Measurements from ENCODE around the gene GFRA4. TPM values are rescaled to one million over a fixed set of nuclear protein-coding genes. Genes with fewer than 3 reads are reported as not detected.

Gene GFRA4
- total and polyA plus RNA-seq, 2 donors (not counting 1 experiment from before 2014, with no cell fraction given), result not detected

DNA sequence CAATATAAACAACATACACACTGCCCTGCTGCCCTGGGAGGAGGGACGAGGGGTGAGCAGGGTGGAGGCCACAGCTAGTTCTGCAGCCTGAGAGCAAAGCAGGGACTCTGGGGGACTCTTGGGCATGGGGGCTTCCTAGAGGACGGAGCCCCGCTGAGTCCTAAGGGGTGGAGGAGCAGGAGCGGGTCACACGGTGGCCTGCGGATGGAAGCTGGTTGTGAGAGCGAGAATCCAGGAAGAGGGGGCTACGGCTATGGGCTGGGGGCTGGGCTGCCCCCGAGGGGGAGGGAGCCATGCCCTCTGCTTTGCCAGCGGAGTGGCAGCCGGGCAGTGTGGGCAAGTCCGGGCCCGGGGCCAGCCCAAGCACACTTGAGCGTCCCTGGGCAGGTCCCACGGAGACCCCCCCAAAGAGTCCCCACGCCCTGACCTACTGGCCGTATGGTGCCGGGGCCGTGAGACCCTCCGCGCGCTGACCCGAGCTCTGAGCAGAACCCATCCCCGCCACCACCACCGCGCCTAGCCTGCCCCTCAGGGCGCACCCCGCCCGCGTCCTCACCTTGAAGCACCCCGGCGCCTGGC is 18.2 kb upstream of the GFRA4 start:
- CTCF ChIA-PET, result no interaction called here
- intact Hi-C loops (cut with micrococcal nuclease), result no loop called here
- 25% methylated on average over 32 of the region's 32 CpGs for WGBS (ENCODE audit: insufficient coverage)
- Mint-ChIP-seq H3K27ac (no peak overlapping the region), H3K4me1 (peaks cover 4% of the 10 kb centered on the region), H3K4me3 (no peak overlapping the region), H3K9me3 (ENCODE audit: insufficient read depth) (no peaks in the 10 kb centered on the region), H3K27me3 (peaks cover 50% of the 10 kb centered on the region)
- Histone ChIP-seq H3K9me3 (ENCODE audit: control extremely low read depth in 1 of 3, control insufficient read depth in 2 of 3, insufficient read depth in 1 of 3, low read length in 2 of 3) (no peaks in the 10 kb centered on the region), H3K9ac (ENCODE audit: low read length) (no peak overlapping the region), H3K4me2 (replicated peaks; ENCODE audit: low read depth, low read length, poor library complexity, severe bottlenecking) (no peak overlapping the region), H3K27ac (ENCODE audit: low read length in 2 of 2) (no peak overlapping the region), H3K79me2 (ENCODE audit: control insufficient read depth, insufficient read depth, low read length) (no peaks in the 10 kb centered on the region), H3K27me3 (replicated peaks in 1 of 4; ENCODE audit: control extremely low read depth in 1 of 4, control insufficient read depth in 3 of 4, insufficient read depth in 4 of 4, low read length in 3 of 4) (peaks cover 0 to 37% (median 3%) of the 10 kb centered on the region in 4 experiments), H3K4me1 (ENCODE audit: control insufficient read depth in 2 of 2, insufficient read depth in 2 of 2, low read length in 2 of 2) (peaks cover 0 to 6% of the 10 kb centered on the region in 2 donors), H2AFZ (ENCODE audit: insufficient read depth, low read depth, low read length, poor library complexity, severe bottlenecking) (no peak overlapping the region), H3K4me3 (ENCODE audit: control extremely low read depth in 1 of 5, extremely low read depth in 1 of 5, insufficient read depth in 1 of 5, low read depth in 2 of 5, low read length in 4 of 5) (no peak overlapping the region), H4K20me1 (ENCODE audit: control insufficient read depth, insufficient read depth, low read length, poor library complexity, severe bottlenecking) (no peaks in the 10 kb centered on the region), H3K36me3 (replicated peaks in 1 of 2; ENCODE audit: control extremely low read depth in 1 of 2, control insufficient read depth in 1 of 2, extremely low read depth in 1 of 2, insufficient read depth in 2 of 2, low read length in 1 of 2) (no peaks in the 10 kb centered on the region)
- no peak for ATAC-seq (ENCODE audit: low read depth)
- TF ChIP-seq EZH2 (IDR thresholded peaks at IDR 0.05; ENCODE audit: borderline replicate concordance, insufficient read depth, low read depth, low read length, poor library complexity, severe bottlenecking), result no peak
- TF ChIP-seq, protein P1, sequence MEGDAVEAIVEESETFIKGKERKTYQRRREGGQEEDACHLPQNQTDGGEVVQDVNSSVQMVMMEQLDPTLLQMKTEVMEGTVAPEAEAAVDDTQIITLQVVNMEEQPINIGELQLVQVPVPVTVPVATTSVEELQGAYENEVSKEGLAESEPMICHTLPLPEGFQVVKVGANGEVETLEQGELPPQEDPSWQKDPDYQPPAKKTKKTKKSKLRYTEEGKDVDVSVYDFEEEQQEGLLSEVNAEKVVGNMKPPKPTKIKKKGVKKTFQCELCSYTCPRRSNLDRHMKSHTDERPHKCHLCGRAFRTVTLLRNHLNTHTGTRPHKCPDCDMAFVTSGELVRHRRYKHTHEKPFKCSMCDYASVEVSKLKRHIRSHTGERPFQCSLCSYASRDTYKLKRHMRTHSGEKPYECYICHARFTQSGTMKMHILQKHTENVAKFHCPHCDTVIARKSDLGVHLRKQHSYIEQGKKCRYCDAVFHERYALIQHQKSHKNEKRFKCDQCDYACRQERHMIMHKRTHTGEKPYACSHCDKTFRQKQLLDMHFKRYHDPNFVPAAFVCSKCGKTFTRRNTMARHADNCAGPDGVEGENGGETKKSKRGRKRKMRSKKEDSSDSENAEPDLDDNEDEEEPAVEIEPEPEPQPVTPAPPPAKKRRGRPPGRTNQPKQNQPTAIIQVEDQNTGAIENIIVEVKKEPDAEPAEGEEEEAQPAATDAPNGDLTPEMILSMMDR (IDR thresholded peaks at IDR 0.05), result no peak
- POLR2A ChIA-PET, result no interaction called here
- no peak for DNase-seq

DNA sequence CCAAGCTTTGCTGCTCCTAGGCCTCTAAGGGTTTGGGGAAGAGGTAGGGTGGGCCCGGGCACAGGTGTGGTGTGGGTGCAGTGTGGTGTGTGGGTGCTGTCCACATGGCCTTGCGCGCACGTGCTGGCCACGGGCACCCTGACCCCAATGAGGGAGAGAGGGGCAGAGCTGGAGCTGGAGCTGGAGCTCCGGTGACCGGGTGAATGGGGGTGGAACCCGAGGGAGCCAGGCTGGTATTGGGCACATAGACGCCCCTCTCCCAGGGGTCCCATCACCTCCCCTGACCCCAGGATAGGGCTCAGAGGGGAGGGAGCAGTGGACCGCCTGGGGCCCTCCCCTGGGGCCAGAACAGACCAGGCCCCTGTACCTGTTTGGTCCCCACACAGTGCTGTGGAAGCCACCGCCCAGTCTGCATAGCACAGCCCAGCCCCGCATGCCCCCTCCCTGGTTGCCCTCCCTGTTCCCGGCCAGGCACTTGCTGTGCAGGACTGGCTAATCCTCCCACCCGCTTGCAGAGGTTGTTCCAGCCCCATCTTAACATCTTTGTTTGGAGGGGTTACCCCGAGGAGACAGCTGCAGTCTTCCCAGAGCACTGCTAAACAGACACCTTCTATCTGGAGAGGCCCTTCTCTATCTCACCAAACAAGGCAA is 17.6 kb upstream of the GFRA4 start:
- intact Hi-C loops (cut with micrococcal nuclease), result no loop called here
- H3K9ac ChIP-seq (ENCODE audit: low read length), result no peak overlapping the region
- H3K27me3 Mint-ChIP-seq, result peaks cover 53% of the 10 kb centered on the region

More for the DNA sequence above, 17.6 kb upstream of the GFRA4 start:
- H3K4me1 Mint-ChIP-seq, result peaks cover 4% of the 10 kb centered on the region
- H3K4me3 Mint-ChIP-seq, result no peak overlapping the region
- H3K27me3 ChIP-seq (replicated peaks in 1 of 4; ENCODE audit: control extremely low read depth in 1 of 4, control insufficient read depth in 3 of 4, insufficient read depth in 4 of 4, low read length in 3 of 4), result peaks cover 0 to 43% (median 3%) of the 10 kb centered on the region in 4 experiments
- H3K4me1 ChIP-seq (ENCODE audit: control insufficient read depth in 2 of 2, insufficient read depth in 2 of 2, low read length in 2 of 2), result peaks cover 0 to 7% of the 10 kb centered on the region in 2 donors
- H4K20me1 ChIP-seq (ENCODE audit: control insufficient read depth, insufficient read depth, low read length, poor library complexity, severe bottlenecking), result no peaks in the 10 kb centered on the region
- DNase-seq (no peak), ATAC-seq (ENCODE audit: low read depth) (no peak)
- no peaks in the 10 kb centered on the region for H3K36me3 ChIP-seq (replicated peaks in 1 of 2; ENCODE audit: control extremely low read depth in 1 of 2, control insufficient read depth in 1 of 2, extremely low read depth in 1 of 2, insufficient read depth in 2 of 2, low read length in 1 of 2)
- WGBS (ENCODE audit: insufficient coverage), result 74% methylated on average over 15 of the region's 15 CpGs
- no peak for TF ChIP-seq EZH2 (IDR thresholded peaks at IDR 0.05; ENCODE audit: borderline replicate concordance, insufficient read depth, low read depth, low read length, poor library complexity, severe bottlenecking)
- TF ChIP-seq, protein P1 (IDR thresholded peaks at IDR 0.05), result no peak
- H3K4me2 ChIP-seq (replicated peaks; ENCODE audit: low read depth, low read length, poor library complexity, severe bottlenecking), result no peak overlapping the region
- no peak overlapping the region for H3K27ac ChIP-seq (ENCODE audit: low read length in 2 of 2)
- H3K4me3 ChIP-seq (ENCODE audit: control extremely low read depth in 1 of 5, extremely low read depth in 1 of 5, insufficient read depth in 1 of 5, low read depth in 2 of 5, low read length in 4 of 5), result no peak overlapping the region
- H2AFZ ChIP-seq (ENCODE audit: insufficient read depth, low read depth, low read length, poor library complexity, severe bottlenecking), result no peak overlapping the region
- H3K9me3 Mint-ChIP-seq (ENCODE audit: insufficient read depth), result no peaks in the 10 kb centered on the region
- H3K27ac Mint-ChIP-seq, result no peak overlapping the region
- H3K79me2 ChIP-seq (ENCODE audit: control insufficient read depth, insufficient read depth, low read length), result no peaks in the 10 kb centered on the region
- no peaks in the 10 kb centered on the region for H3K9me3 ChIP-seq (ENCODE audit: control extremely low read depth in 1 of 3, control insufficient read depth in 2 of 3, insufficient read depth in 1 of 3, low read length in 2 of 3)
- ChIA-PET CTCF (no interaction called here), POLR2A (no interaction called here)

Data from B cell (primary cell).